Testis (tissue), 2 donors: ENCODE results near the gene MRGPRD.

Experiments used
- CTCF ChIP-seq, 3 experiments: fragments of 450-650 bp in 2 of 3; fragments of 200-600 bp in 1 of 3; sonication (generic) in 1 of 3; IDR thresholded peaks; one replicate each; pipeline ENCODE4 v1.5.1; 2016 to 2019; ENCODE audit warnings: antibody characterized with exemption in 3 of 3, mild to moderate bottlenecking in 2 of 3, moderate library complexity in 1 of 3
- POLR2A ChIP-seq: fragments of 450-650 bp; IDR thresholded peaks from one replicate; pipeline ENCODE4 v1.6.1; 2017; ENCODE audit warnings: antibody characterized with exemption, mild to moderate bottlenecking, moderate library complexity

- TF ChIP-seq POLR2A (no peak), CTCF (IDR thresholded peaks at IDR 0.05) (no peak)
Measured at GRCh38 chr11:69024509-69024908, 43.7 kb upstream of the MRGPRD start.
